ENCODE measurements around the gene XPNPEP3. TPM values are rescaled to one million over a fixed set of nuclear protein-coding genes. Genes with fewer than 3 reads are reported as not detected.

XPNPEP3 gene
- total and polyA plus RNA-seq, 2 of the 4 experiments (the other 2 are of a cell fraction), result 9.3 to 10.9 TPM

GRCh38 chr22:40874016-40874415 is 17.1 kb downstream of the XPNPEP3 start:
- Histone ChIP-seq H4K20me1 (ENCODE audit: insufficient read depth, low read length) (peaks cover under 1% of the 10 kb centered on the region; the same call in 1 of the 2 replicates), H3K27ac (ENCODE audit: insufficient read depth, low read length) (no peak overlapping the region), H3K18ac (ENCODE audit: low read depth, low read length) (no peak overlapping the region), H2BK15ac (ENCODE audit: low read depth, low read length) (no peak overlapping the region), H3K56ac (ENCODE audit: extremely low read depth, insufficient read depth, low read length) (no peak overlapping the region), H2BK20ac (ENCODE audit: low read depth, low read length) (no peak overlapping the region), H2AK9ac (replicated peaks; ENCODE audit: low read depth, low read length, poor library complexity) (no peak overlapping the region), H3K4me3 (ENCODE audit: insufficient read depth, low read depth, low read length) (no peak overlapping the region), H3K4me2 (ENCODE audit: low read depth, low read length) (no peak overlapping the region), H3K23ac (ENCODE audit: low read depth, low read length) (no peak overlapping the region), H4K5ac (ENCODE audit: low read depth, low read length) (no peak overlapping the region), H2AK5ac (ENCODE audit: low read depth, low read length) (no peak overlapping the region), H3K14ac (replicated peaks; ENCODE audit: low read depth, low read length) (no peak overlapping the region), H3K4me1 (ENCODE audit: control insufficient read depth, insufficient read depth, low read length) (no peaks in the 10 kb centered on the region), H2BK120ac (ENCODE audit: low read depth, low read length) (no peak overlapping the region), H3K79me1 (ENCODE audit: low read depth in 1 of 2, low read length in 2 of 2) (peaks cover under 1 to 18% of the 10 kb centered on the region in 2 experiments; a peak in 3 of 4 replicates), H3K9me1 (ENCODE audit: insufficient read depth, low read length) (peaks cover 3% of the 10 kb centered on the region), H4K91ac (ENCODE audit: insufficient read depth, low read depth, low read length) (no peak overlapping the region), H4K8ac (ENCODE audit: low read depth in 2 of 2, low read length in 2 of 2) (no peak overlapping the region), H3K9me3 (ENCODE audit: control insufficient read depth, insufficient read depth, low read length) (no peaks in the 10 kb centered on the region), H2BK5ac (ENCODE audit: low read depth, low read length, poor library complexity, severe bottlenecking) (no peak overlapping the region), H2AFZ (replicated peaks; ENCODE audit: low read length, poor library complexity) (no peak overlapping the region), H3K4ac (ENCODE audit: low read depth, low read length) (no peak overlapping the region), H3K36me3 (ENCODE audit: control insufficient read depth, insufficient read depth, low read length) (peaks cover 13% of the 10 kb centered on the region), H3K9ac (ENCODE audit: low read depth, low read length) (no peak overlapping the region), H3K27me3 (ENCODE audit: control insufficient read depth, insufficient read depth, low read length) (no peaks in the 10 kb centered on the region)
- ATAC-seq (ENCODE audit: low read depth), result no peak; the same call in 1 of the 2 replicates
- no TSS peak for BruUV-seq (replicated peaks)
- in situ Hi-C loops (cut with MboI; ENCODE audit: low sequenced_read_pairs) (no loop called here), intact Hi-C loops (cut with micrococcal nuclease) (no loop called here), dilution Hi-C loops (cut with HindIII; ENCODE audit: low sequenced_read_pairs, unreplicated experiment) (no loop called here)
- ChIA-PET CTCF (interaction anchor here (0.6 kb wide), 1 partner anchor 334 kb away, joined by 5 read pairs; no protein-coding TSS in a partner anchor), POLR2A (ENCODE audit: unreplicated experiment) (no interaction called here)
- no CpG with 5 or more reads among the region's 3 CpGs for WGBS, 2 experiments (ENCODE audit: extremely low coverage in 2 of 2, insufficient read length in 1 of 2)
- DNase-seq, result no peak
- TF ChIP-seq NFE2L2 (IDR thresholded peaks at IDR 0.05; ENCODE audit: low read depth, low read length), result no peak
- no peak for TF ChIP-seq USF2 (IDR thresholded peaks at IDR 0.05; ENCODE audit: low read depth, low read length)
- TF ChIP-seq CEBPB (IDR thresholded peaks at IDR 0.05; ENCODE audit: low read depth, low read length), result peak; percentile 38; the same call in 1 of the 2 replicates
